Upper lobe of left lung (tissue), 4 donors: ENCODE data around the gene CRIP3.

Source experiments
- EP300 ChIP-seq, 4 donors: sonication (generic); formaldehyde crosslinking; IDR thresholded peaks; one replicate each; pipeline ENCODE4 v1.5.1; 2017; ENCODE audit warnings: antibody characterized with exemption in 4 of 4, control low read depth in 2 of 4
- POLR2A ChIP-seq, 4 donors: fragments of 450-650 bp; IDR thresholded peaks; one replicate each; pipeline ENCODE4 v1.5.1; 2016 to 2017; ENCODE audit warnings: antibody characterized with exemption in 4 of 4, mild to moderate bottlenecking in 2 of 4
- POLR2AphosphoS5 ChIP-seq, 2 donors: sonication (generic); formaldehyde crosslinking; IDR thresholded peaks; one replicate each; pipeline ENCODE4 v1.5.1; 2017; ENCODE audit warnings: antibody characterized with exemption in 2 of 2
- TF ChIP-seq, protein P1 (sequence below), 6 experiments: fragments of 450-650 bp in 4 of 6; fragments of 200-600 bp in 2 of 6; sonication (generic) in 2 of 6; IDR thresholded peaks; one replicate each; pipeline ENCODE4 v1.5.1; 2016 to 2019; ENCODE audit warnings: antibody characterized with exemption in 6 of 6

DNA sequence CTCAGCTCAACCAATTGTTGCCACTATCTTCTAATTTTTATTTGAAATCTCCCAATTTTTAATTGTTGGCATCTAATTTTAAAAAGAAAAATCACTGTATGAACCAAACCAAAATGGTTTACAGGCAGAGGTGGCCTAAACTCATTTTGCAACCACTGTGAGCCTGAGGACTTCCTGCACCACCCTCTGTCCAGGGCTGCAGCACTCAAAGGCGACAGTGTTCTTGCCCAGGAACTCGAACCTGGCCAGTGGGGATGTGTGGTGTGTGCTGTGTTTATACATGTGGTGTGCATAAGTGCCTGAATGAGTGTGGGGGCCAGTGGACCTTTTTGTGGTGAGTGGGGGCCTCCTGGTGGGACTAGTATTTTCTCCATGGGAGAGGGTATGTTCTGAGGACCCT, 34.9 kb downstream of the CRIP3 start:
- TF ChIP-seq EP300 (IDR thresholded peaks at IDR 0.05) (no peak), POLR2A (IDR thresholded peaks at IDR 0.05) (no peak), POLR2AphosphoS5 (IDR thresholded peaks at IDR 0.05) (no peak)
- TF ChIP-seq, protein P1, sequence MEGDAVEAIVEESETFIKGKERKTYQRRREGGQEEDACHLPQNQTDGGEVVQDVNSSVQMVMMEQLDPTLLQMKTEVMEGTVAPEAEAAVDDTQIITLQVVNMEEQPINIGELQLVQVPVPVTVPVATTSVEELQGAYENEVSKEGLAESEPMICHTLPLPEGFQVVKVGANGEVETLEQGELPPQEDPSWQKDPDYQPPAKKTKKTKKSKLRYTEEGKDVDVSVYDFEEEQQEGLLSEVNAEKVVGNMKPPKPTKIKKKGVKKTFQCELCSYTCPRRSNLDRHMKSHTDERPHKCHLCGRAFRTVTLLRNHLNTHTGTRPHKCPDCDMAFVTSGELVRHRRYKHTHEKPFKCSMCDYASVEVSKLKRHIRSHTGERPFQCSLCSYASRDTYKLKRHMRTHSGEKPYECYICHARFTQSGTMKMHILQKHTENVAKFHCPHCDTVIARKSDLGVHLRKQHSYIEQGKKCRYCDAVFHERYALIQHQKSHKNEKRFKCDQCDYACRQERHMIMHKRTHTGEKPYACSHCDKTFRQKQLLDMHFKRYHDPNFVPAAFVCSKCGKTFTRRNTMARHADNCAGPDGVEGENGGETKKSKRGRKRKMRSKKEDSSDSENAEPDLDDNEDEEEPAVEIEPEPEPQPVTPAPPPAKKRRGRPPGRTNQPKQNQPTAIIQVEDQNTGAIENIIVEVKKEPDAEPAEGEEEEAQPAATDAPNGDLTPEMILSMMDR (IDR thresholded peaks at IDR 0.05) = no peak
